ENCODE measurements around the gene MMP24OS. TPM values are rescaled to one million over a fixed set of nuclear protein-coding genes. Genes with fewer than 3 reads are reported as not detected.
A peak's percentile ranks its signal among the peaks of the same experiment; 100 is the strongest.

MMP24OS gene
- total RNA-seq, 4 donors from 2014 or later = 22.7 to 47.6 (median 25.4) TPM

- WGBS, 2 donors = 92 to 94% methylated on average over 10 of the region's 10 CpGs
- no peak for DNase-seq (ENCODE audit: low spot score in 2 of 2)
Observed at GRCh38 chr20:35281506-35282101, 3.7 kb upstream of the MMP24OS start.

GRCh38 chr20:35280523-35280922 is 2.6 kb upstream of the MMP24OS start:
- 90 to 97% methylated on average over 6 of the region's 6 CpGs for WGBS, 2 donors
- TF ChIP-seq CTCF (IDR thresholded peaks at IDR 0.05) = no peak
- TF ChIP-seq POLR2A (IDR thresholded peaks at IDR 0.05) = no peak
- DNase-seq (ENCODE audit: low spot score in 2 of 2) = no peak
- intact Hi-C loops (cut with DNase I; ENCODE audit: low total_unique reads) = no loop called here
- H3K4me3 ChIP-seq (ENCODE audit: low read depth, poor library complexity, severe bottlenecking) = no peak overlapping the region

More at GRCh38 chr20:35281506-35282101, 3.7 kb upstream of the MMP24OS start:
- TF ChIP-seq CTCF (IDR thresholded peaks at IDR 0.05) (no peak), POLR2A (IDR thresholded peaks at IDR 0.05) (no peak)
- intact Hi-C loops (cut with DNase I; ENCODE audit: low total_unique reads) = no loop called here
- H3K4me3 ChIP-seq (ENCODE audit: low read depth, poor library complexity, severe bottlenecking) = no peak overlapping the region

GRCh38 chr20:35279533-35280174 is 1.7 kb upstream of the MMP24OS start:
- intact Hi-C loops (cut with DNase I; ENCODE audit: low total_unique reads) = no loop called here
- H3K4me3 ChIP-seq (ENCODE audit: low read depth, poor library complexity, severe bottlenecking) = no peak overlapping the region
- 65 to 75% methylated on average over 7 of the region's 7 CpGs for WGBS, 2 donors
- no peak for DNase-seq (ENCODE audit: low spot score in 2 of 2)
- TF ChIP-seq POLR2A (IDR thresholded peaks at IDR 0.05) (no peak), CTCF (IDR thresholded peaks at IDR 0.05) (no peak)

GRCh38 chr20:35279040-35279439 is 1.1 kb upstream of the MMP24OS start:
- no peak for DNase-seq (ENCODE audit: low spot score in 2 of 2)
- intact Hi-C loops (cut with DNase I; ENCODE audit: low total_unique reads) = no loop called here
- H3K4me3 ChIP-seq (ENCODE audit: low read depth, poor library complexity, severe bottlenecking) = no peak overlapping the region
- TF ChIP-seq POLR2A (IDR thresholded peaks at IDR 0.05) = no peak
- TF ChIP-seq CTCF (IDR thresholded peaks at IDR 0.05) = no peak
- 67 to 69% methylated on average over 5 of the region's 5 CpGs for WGBS, 2 donors

- no peak for DNase-seq (ENCODE audit: low spot score in 2 of 2)
- WGBS, 2 donors = 10 to 14% methylated on average over 9 to 10 of the region's 10 CpGs
- intact Hi-C loops (cut with DNase I; ENCODE audit: low total_unique reads) = no loop called here
- no peak for TF ChIP-seq CTCF (IDR thresholded peaks at IDR 0.05)
- peak overlapping the region; percentile 51 for H3K4me3 ChIP-seq (ENCODE audit: low read depth, poor library complexity, severe bottlenecking)
Observed at GRCh38 chr20:35277127-35277526, 795 bp downstream of the MMP24OS start.

Measured in lower leg skin (tissue), 4 donors.